Activated effector memory CD4-positive, alpha-beta T cell treated with anti-CD3 and anti-CD28 coated beads, Interleukin-2, amount 50 U/mL, for 16 hours (primary cell): ENCODE data around the gene PLCG2.
"Not testable (repeated sequence)": the region's sequence is repeated elsewhere in the genome, so short reads cannot be mapped to it uniquely, and the experiment has no call there.

Experiments
- DNase-seq: peaks from one replicate; pipeline ENCODE4 v3.0.0-alpha.2; 2020

The PLCG2 gene

DNA sequence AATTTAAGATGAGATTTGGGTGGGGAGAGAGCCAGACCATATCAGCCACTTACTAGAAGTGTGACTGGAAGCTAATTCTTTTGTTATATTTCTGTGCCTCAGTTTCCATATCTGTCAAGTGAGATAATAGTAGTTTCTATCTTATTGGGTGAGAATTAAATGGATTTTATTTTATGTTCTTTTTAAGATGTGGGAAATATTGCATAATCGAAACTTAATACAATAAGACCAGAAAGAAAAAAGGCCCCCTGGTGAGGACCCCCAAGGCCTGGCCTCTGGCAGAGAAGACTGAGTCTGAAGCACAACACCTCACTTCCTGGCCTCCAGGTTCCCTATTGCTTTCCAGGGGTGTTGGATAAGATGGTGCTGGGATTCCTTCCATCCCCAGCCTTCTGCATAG is 13.7 kb downstream of the PLCG2 start:
- no peak for DNase-seq

DNA sequence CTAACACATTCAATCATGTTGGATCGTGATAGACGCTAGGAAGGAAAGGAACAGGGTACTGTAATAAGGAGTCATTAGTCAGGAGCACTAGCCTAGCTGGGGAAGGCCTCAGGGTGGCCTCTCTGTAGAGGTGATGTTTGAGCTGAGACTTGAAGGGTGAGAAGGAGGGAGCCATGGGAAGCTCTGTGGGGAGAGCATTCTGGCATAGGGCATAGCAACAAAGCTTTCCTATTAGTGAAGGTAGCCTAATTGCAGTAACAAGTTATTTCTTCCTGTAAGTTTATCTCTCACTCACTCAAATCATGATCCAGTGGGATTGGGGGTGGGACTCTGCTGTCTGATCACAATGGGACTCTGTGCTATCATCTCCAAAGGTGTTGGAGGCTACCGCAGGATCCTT is 16.1 kb downstream of the PLCG2 start:
- no peak for DNase-seq

DNA sequence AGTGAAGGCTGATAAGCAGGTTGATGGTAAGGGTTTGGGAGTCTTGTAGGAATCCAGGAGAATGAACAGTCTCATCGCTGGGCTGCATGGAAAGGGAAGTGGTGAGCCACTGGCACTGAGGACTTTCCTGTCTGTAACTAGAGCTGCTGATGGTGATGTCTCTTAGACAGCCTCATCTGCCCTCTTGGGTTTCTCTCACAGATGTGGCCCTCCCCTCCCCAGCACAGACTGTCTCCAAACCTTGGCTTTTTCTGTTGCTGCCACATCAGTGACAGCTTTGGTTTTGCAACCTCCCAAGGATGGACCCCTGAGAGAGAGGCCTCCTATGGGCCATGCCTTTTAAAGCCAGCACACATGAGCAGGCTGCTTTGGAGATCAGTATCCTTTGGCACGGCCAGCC is 16.9 kb downstream of the PLCG2 start:
- no peak for DNase-seq

DNA sequence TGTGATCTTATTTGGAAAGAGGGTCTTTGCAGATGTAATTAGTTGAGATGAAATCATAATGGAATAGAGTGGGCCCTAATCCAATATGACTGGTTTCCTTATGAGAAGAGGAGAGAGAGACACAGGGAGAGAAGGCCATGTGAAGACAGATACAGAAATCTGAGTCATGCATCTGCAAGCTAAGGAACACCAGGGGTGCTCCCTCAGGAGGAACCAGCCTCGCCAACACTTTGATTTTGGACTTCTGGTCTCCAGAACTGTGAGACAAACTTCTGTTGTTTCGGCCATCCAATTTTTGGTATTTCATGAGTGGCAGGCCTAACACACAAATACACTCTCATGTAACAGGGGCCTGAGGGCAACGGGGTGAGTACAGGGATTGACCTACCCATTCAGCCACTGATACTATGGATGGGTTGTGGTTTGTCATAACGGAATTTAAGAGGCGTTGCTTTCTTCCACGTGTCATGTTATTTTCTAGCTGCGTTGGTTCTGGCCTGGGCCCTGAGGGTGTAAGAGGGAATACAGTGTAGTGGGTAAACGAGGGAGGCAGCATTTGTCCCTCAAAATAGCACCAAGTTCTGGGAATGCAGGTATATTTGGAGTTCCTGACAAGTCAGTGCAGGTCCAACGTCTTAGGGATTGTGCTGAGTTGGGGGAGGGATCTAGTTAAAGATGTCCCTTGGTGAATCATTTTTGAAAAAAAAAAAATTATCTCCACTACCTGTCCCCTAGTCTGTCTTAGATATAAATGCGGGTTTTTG is 17.7 kb downstream of the PLCG2 start:
- no peak for DNase-seq

DNA sequence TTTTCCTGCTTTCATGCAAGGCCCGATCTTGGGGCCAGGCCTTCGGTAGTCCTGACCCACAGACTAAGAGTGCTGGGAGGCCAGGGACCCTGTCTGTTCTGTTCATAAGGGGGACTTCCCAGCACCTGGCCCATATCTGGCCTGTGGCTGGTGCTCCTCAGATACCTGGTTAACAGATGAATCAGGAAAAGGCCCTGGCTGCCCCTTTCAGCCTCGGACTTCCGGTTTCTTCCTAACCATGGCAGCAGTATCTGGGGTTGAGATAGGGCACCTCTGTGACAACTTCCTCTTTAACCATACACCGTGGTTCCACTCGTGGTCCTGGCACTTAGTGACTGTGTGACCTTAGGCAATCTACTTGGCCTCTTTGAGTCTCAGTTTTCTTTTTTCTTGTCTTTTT is 18.4 kb downstream of the PLCG2 start:
- no peak for DNase-seq

DNA sequence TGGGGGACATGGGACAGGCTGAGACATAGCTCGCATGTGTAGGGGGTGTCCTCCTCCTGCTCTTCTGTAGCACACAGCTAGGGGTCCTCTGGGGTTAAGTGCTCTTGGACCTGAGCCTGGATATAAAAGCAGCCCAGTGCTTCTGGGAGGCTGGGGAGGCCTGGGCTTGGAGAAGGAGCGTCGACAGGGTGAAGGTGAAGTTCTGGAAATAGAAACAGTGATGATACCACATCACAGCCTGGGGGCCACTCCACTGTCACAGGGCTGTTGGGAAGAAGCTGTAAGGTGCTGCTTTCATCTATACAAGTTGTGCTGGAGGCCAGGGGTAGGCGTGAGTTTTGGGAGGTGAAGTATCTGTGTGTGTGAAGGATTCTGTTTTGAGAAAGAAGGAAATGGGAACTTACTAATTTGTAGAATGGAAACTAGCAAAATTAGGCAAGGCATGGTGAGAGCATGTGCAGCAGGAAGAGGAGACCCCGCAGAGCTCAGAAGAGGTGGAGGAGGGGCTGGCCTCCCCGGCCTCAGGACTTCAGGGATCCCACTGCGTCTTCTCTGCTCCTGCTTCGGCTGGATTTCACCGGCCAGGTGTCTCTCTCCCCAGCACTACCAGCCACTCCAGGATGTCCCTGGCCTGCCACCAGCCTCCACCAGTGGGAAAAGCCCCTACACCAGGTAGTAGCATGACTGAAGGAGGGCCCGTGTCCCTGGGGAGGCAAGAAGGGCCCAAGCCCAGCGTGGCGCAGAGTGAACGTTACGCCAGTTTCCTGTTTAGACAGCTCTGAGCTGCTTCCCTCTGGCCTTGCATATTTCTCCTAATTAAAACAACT is 19.4 kb downstream of the PLCG2 start:
- DNase-seq = no peak

DNA sequence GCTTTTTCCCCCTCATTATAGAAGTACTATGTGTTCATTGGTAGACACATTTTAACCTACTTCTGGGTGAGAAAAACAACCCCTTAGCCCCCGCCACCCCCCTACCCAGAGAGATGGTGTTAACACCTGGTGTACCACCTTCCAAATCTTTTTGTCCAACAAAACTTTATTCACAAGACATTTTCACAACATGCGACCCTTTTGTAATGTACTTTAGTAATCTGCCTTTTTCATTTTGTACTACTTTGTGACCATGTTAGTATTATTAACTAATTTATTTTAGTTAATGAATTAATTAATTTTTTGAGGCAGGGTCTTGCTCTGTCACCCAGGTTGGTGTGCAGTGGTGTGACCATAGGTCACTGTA is 20.0 kb downstream of the PLCG2 start:
- DNase-seq = no peak

DNA sequence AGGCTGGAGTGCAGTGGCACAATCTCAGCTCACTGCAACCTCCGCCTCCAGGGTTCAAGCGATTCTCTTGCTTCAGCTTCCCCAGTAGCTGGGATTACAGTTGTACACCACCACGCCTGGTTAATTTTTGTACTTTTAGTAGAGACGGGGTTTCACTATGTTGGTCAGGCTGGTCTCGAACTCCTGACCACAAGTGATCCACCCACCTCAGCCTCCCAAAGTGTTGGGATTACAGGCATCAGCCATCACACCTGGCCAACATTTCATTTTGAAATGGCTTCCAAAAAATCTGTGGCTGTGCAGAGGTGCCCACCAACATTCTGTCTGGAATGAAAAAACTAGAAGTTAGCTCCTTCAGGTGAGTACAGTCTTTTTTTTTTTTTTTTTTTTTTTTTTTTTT is 22.6 kb downstream of the PLCG2 start:
- not testable (repeated sequence) for DNase-seq

DNA sequence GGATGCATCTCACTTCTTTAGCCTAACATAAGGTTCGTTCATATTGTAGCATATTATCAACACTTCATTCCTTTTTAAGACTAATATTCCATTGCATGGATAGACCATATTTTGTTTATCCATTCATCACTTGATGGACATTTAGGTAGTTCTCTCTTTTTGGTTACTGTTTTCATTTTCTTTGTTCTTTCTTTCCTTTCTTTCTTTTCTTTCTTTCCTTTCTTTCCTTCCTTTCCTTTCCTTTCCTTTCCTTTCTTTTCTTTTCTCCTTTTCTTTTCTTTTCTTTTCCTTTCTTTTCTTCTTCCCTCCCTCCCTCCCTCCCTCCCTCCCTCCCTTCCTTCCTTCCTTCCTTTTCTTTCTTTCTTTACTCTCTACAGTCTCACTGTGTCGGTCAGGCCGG is 24.2 kb downstream of the PLCG2 start:
- no peak for DNase-seq

DNA sequence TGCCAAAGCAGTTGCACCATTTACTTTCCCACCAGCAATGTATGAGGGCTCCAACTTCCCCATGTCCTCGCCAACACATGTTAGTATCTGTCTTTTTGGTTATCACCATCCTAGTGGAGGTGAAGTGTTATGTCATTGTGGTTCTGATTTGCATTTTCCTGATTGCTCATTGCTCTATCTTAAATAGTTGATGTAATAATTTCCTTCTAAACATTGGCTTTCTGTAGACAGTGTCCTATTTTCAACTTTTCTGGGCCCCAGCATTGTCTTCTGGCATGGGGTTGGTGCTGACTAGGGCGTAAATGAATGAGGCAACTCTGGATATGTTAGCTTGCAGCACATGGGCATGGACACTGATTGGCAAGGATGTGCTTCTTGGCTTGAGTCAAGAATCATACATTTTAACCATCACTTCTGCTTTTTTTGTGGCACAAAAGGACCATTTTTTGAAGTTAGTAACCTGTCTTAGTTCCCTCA is 25.1 kb downstream of the PLCG2 start:
- no peak for DNase-seq

DNA sequence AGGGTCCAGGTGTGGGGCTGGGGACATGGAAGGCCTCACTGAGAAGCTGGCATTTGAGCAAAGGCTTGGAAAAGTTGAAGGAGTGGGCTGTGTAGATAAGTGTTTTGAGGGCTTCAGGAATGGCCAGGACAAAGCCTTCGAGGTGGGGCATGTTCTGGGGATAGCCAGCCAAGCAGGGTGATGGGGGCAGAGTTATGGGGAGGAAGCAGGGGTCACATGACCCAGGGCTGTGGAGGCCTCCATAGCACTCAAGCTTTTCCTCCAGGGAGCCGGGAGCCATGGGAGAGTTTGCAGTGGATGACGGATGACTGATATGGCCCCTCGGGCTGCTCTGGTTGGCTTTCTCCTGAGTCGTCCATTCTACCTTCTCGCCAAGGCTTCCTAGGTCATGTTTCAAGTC is 27.6 kb downstream of the PLCG2 start:
- no peak for DNase-seq

DNA sequence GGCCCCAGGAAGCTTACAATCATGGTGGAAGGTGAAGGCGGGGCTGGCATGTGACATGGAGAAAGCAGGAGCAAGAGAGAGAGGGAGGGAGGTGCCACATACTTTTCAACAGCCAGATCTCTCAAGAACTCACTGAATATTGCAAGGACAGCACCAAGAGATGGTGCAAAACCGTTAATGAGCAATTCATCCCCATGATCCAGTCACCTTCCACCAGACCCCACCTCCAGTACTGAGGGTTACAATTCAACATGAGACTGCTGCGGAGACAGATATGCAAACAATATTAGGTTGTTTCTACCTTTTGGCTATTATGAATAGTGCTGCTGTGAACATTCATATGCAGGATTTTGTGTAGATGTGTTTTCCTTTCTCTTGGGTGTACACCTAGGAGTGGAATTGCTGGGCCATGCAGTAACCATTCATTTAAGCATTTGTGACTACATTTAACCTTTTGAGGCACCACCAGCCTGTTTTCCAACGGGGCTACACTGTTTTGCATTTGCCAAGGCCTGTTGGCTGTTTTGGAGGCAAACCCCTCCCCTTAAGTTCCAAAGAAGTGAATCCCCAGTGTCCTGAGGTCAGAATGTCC is 28.8 kb downstream of the PLCG2 start:
- DNase-seq = no peak

DNA sequence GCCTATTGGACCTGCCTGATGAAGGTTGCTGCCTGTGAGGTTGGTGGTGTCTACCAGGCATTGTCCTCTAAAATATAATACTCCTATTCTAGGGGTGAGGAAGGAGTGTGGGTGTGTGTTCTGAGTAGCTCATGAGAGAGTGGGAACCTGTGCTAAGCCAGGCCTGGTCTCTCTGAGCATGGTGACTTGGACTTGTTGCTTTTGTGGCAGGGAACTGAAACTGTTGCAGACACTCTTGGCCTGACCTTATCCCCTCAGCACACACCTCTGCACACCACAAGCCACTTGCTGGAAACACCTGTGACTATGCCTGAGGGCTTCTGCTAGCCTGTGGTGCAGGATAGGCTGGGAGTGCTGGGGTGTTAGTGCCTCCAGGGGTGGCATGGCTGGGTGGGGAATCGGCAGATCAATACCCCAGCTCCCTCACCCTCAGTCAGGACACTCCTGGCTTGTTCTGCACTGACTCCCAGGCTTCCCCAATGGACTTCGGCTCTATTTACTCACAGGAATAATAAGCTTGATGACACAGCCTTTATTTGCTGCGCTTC is 29.9 kb downstream of the PLCG2 start:
- no peak for DNase-seq

DNA sequence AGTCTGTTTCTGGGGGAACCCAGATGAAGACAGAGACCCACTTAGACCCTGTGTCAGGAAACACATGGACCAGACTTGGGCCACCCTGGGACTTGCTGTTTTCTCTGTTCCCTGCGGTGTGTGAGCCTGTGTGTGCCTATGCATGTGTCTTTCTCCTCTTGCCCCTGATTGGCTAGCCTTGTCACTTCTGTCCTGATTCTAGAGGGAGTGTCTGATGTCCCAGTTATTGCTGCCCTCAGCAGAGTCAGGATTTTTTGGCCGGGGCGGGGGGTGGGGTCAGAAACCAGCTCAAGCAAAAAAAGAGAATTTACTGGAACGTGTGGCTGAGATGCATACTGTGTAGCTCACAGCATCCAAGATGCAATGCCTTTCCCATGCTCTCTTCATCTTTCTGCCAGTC is 30.5 kb downstream of the PLCG2 start:
- DNase-seq = no peak

DNA sequence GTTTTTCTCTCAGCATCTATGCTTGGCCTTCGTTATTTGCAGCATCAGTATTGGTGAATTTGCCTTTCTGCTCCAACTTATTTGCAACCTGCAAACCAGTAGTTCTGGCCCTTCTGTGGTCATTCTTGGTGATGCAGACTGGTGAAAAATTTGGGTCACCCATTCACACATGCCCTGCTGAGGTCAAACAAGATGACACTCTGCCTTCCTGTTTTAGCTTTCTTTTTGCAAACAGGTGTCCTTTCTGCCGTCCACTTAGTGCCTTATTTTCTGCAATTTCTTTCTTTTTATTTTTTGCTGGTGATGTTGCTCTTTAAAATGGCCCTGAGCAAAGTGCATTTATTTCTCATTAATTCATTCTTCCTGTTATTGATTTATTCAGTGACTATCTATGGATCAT is 31.3 kb downstream of the PLCG2 start:
- DNase-seq = no peak

DNA sequence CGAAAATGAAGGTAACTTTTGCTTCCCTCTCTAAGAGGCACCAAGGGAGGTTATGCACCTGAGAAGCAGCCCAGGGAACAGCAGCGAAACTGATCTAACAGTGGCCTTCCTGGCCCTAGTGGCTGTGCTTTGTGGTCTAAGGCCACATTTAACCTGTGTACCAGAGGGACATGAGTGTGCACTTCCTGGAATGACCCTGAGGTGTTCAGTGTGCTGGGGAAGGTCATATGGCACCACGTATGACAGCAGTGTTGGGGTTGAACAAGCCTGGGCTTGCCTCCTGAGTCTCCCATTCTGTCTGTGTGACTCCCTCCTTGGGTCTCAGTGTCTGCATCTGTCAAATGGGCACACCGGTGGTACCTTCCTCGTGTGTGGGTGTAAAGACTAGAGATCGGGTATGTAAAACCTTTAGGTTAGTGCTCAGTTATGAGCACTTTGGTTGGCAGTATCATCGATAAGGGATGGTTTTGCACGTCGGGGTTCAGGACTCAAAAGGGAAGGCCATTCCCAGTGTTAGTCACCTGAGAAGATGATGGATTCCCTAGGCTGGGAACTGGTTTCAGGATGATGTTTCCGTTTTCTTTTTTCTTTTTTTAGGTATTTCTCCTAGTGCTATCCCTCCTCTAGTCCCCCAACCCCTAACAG is 31.9 kb downstream of the PLCG2 start:
- DNase-seq = no peak

DNA sequence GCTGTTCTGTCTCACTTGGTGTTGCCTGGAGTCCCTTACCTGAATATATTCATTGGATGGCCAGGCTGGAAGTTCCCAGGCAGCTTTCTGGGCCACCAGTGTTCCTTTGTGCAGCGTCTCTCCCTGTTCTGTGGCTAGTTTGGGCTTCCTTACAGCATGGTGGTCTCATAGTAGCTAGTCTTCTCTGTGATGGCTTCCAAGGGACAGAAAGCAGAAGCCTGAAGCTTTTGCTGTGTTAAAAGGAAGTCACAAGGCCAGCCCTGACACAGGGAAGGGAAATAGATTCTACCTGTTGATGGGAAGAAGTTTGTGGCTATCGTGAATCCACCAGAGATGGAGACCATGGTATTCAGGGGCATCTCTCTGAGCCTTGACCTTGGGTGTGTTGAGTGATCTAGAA is 34.6 kb downstream of the PLCG2 start:
- no peak for DNase-seq

DNA sequence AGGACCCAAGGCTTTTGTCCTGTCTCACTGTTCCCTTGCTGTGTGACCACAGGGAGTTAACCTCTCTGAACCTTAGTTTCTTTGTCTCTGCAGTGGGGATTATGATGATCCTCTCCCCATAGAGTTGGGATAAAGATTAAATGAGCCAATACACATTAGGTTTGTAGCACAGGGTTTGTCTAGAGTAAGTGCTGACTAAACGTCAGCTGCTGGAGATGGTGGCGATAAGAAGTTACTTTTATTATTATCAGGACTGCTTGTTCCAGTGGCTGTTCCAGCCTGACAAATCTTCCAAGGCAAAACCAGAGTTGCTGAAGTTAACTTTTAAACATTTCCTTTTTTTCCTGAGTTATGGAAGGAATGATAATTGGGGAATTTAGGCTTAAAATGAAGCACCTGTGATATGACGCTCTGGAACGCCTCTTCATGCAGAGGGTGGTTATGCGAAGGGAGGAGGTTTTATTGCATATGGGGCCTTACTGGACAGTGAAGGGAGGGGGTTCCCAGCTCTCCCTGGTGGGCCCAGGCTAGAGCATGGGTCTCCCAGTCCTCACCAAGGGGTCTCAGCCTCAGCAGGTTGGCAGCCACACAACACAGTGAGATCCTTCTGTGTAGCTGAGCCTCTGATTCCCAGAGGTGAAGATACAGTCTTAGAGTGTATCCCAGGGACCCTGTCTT is 35.8 kb downstream of the PLCG2 start:
- no peak for DNase-seq

DNA sequence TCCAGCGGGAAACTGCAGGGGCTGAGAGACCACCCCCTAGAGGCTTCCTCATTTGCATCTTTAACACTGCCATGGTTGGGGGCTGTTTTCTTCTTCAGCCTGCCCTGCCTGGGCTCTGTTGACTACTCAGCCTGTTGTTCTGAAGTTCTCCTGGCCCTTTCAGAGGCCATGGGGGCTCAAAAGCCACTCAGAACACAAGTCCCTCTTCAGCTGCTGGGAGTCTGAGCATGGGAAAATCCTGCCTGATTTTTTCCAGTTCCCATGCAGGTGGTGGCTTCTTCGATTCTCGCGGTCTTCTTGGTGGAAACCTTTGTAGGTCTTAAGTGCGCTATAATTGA is 36.3 kb downstream of the PLCG2 start:
- DNase-seq = no peak

DNA sequence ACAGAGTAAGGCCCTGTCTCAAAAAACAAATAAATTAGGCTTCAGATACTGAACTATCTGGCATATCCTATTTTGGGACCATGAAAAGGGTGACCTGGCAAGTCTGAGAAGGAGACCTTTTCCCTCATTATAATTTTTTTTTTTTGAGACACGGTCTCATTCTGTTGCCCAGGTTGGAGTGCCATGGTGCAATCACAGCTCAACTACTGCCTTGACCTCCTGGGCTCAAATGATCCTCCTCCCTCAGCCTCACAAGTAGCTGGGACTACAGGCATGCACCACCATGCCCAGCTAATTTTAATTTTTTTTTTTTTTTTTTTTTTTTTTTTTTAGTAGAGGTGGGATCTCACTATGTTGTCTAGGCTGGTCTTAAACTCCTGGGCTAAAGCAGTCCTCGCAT is 37.3 kb downstream of the PLCG2 start:
- DNase-seq = no peak

DNA sequence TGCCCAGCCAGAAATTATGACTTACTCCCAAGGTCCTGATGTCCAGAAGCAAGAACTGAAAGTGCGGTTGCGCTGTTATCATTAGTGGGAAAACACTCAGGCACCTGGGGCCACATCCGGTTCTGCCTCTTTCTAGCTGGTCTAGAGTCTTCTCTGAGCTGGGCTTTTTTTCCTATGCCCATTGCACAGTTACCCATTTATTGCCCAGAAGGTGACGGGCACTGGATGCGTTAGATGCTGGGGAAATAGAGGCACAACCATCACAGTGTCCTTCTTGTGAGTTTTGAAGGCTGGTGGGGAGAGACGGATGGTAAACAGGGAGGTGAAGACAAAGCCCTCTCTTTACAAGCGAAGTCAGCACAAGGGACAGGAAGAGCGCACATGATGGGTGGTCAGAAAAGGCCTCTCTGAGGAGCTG is 37.7 kb downstream of the PLCG2 start:
- DNase-seq = no peak

DNA sequence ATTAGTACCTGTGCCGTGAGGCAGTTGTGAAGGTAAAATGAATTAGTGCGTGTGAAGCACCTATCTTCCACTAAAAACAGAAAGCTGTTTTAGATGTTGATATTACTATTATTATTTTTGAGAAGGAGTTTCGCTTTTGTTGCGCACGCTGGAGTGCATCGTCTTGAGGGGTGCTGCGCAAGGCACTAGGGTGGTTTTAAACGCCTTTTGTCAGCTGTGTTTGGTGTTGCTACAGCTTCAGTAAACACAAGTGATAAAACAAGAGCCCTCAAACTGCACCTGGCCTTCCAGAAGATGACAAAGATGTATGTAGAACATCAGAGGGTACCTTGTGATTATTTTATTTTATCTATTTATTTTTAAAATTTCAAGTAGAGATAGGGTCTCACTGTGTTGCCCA is 38.2 kb downstream of the PLCG2 start:
- DNase-seq = no peak
